Ishikawa (cell line): ENCODE measurements around the gene HDAC9.

ENCODE experiments used
- CEBPB ChIP-seq: IDR thresholded peaks from 2 replicates; pipeline ENCODE4 v1.6.1; 2012
- CREB1 ChIP-seq: IDR thresholded peaks from 2 replicates; pipeline ENCODE4 v1.6.1; 2012; ENCODE audit warnings: low read depth
- EGR1 ChIP-seq: IDR thresholded peaks from 2 replicates; pipeline ENCODE4 v1.6.1; 2012
- EP300 ChIP-seq: IDR thresholded peaks from 2 replicates; pipeline ENCODE4 v1.6.1; 2012; ENCODE audit warnings: borderline replicate concordance
- FOXM1 ChIP-seq: IDR thresholded peaks from 2 replicates; pipeline ENCODE4 v1.6.1; 2012; ENCODE audit warnings: low read depth, borderline replicate concordance
- MAX ChIP-seq: IDR thresholded peaks from 2 replicates; pipeline ENCODE4 v1.6.1; 2012
- NFIC ChIP-seq: IDR thresholded peaks from 2 replicates; pipeline ENCODE4 v1.6.1; 2012
- RAD21 ChIP-seq: IDR thresholded peaks from 2 replicates; pipeline ENCODE4 v1.6.1; 2012; ENCODE audit warnings: low read depth
- TAF1 ChIP-seq: IDR thresholded peaks from 2 replicates; pipeline ENCODE4 v1.6.1; 2012; ENCODE audit warnings: low read depth, mild to moderate bottlenecking
- TCF12 ChIP-seq: IDR thresholded peaks from 2 replicates; pipeline ENCODE4 v1.6.1; 2012; ENCODE audit warnings: low read depth
- TEAD4 ChIP-seq: IDR thresholded peaks from 2 replicates; pipeline ENCODE4 v1.6.1; 2012
- USF1 ChIP-seq: IDR thresholded peaks from 2 replicates; pipeline ENCODE4 v1.6.1; 2012
- YY1 ChIP-seq: IDR thresholded peaks from 2 replicates; pipeline ENCODE4 v1.6.1; 2012; ENCODE audit warnings: low read depth
- ZBTB7A ChIP-seq: IDR thresholded peaks from 2 replicates; pipeline ENCODE4 v1.6.1; 2012; ENCODE audit warnings: low read depth
- TF ChIP-seq, protein P1 (sequence below): IDR thresholded peaks from 2 replicates; pipeline ENCODE4 v1.6.1; 2012; ENCODE audit warnings: low read depth, mild to moderate bottlenecking

HDAC9 gene

GRCh38 chr7:18644981-18645380, 149.4 kb downstream of the HDAC9 start:
- no peak for TF ChIP-seq ZBTB7A

GRCh38 chr7:18647582-18647981, 152.0 kb downstream of the HDAC9 start:
- TF ChIP-seq RAD21 = no peak
- TF ChIP-seq, protein P1, sequence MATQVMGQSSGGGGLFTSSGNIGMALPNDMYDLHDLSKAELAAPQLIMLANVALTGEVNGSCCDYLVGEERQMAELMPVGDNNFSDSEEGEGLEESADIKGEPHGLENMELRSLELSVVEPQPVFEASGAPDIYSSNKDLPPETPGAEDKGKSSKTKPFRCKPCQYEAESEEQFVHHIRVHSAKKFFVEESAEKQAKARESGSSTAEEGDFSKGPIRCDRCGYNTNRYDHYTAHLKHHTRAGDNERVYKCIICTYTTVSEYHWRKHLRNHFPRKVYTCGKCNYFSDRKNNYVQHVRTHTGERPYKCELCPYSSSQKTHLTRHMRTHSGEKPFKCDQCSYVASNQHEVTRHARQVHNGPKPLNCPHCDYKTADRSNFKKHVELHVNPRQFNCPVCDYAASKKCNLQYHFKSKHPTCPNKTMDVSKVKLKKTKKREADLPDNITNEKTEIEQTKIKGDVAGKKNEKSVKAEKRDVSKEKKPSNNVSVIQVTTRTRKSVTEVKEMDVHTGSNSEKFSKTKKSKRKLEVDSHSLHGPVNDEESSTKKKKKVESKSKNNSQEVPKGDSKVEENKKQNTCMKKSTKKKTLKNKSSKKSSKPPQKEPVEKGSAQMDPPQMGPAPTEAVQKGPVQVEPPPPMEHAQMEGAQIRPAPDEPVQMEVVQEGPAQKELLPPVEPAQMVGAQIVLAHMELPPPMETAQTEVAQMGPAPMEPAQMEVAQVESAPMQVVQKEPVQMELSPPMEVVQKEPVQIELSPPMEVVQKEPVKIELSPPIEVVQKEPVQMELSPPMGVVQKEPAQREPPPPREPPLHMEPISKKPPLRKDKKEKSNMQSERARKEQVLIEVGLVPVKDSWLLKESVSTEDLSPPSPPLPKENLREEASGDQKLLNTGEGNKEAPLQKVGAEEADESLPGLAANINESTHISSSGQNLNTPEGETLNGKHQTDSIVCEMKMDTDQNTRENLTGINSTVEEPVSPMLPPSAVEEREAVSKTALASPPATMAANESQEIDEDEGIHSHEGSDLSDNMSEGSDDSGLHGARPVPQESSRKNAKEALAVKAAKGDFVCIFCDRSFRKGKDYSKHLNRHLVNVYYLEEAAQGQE = no peak
- TF ChIP-seq USF1 = no peak
- TF ChIP-seq NFIC = no peak
- TF ChIP-seq TEAD4 = no peak
- TF ChIP-seq YY1 = no peak
- no peak for TF ChIP-seq MAX
- no peak for TF ChIP-seq CREB1
- TF ChIP-seq EGR1 = no peak
- no peak for TF ChIP-seq EP300
- TF ChIP-seq TCF12 = no peak
- TF ChIP-seq FOXM1 = no peak

- TF ChIP-seq EP300 (no peak), ZBTB7A (no peak), EGR1 (no peak)
- TF ChIP-seq, protein P1 = no peak
Measured at GRCh38 chr7:18648849-18649758, 153.6 kb downstream of the HDAC9 start.

- TF ChIP-seq TCF12 = no peak
Measured at GRCh38 chr7:18653381-18654155, 158.0 kb downstream of the HDAC9 start.

DNA sequence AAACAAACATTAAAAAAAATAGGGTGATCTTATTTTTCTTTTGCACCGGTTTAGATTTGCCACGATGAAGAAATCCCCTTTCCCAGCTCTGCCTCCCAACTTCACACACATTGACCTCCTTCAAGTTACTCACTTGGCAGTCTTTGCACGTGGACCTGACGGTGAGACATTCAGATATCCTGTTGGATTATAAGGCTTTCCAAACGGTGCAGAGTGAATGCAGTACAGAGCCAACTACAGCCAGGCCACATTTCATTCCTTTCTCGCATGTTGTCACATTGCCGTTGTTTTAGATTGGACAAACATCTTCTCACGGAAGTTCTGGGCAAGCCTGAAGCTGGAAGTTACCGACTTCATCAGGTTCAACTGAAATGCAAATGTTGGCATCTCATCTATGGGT, 159.2 kb downstream of the HDAC9 start:
- TF ChIP-seq MAX (no peak), CREB1 (no peak), EP300 (no peak), RAD21 (no peak), TCF12 (no peak), NFIC (no peak), TEAD4 (no peak), TAF1 (no peak), EGR1 (no peak), USF1 (no peak), YY1 (no peak), CEBPB (no peak), ZBTB7A (no peak), FOXM1 (no peak)

GRCh38 chr7:18655506-18655905, 160.0 kb downstream of the HDAC9 start:
- no peak for TF ChIP-seq USF1
- TF ChIP-seq ZBTB7A = no peak
- TF ChIP-seq MAX = no peak
- no peak for TF ChIP-seq CREB1
- TF ChIP-seq, protein P1 = no peak
- TF ChIP-seq RAD21 = no peak
- TF ChIP-seq EP300 = no peak
- no peak for TF ChIP-seq TCF12
- no peak for TF ChIP-seq TEAD4
- TF ChIP-seq NFIC = no peak
- TF ChIP-seq TAF1 = no peak
- no peak for TF ChIP-seq YY1
- TF ChIP-seq EGR1 = no peak
- TF ChIP-seq CEBPB = no peak
- no peak for TF ChIP-seq FOXM1
